Hypothalamus (tissue), 51 donors: Measurements from ENCODE around the gene ITM2B.
"Not testable (repeated sequence)": the region's sequence is repeated elsewhere in the genome, so short reads cannot be mapped to it uniquely, and the experiment has no call there.

Experiments
- DNase-seq, 51 donors: peaks; one replicate each; lab custom pipeline; 2025; lab: John Stamatoyannopoulos, UW

The ITM2B gene

DNA sequence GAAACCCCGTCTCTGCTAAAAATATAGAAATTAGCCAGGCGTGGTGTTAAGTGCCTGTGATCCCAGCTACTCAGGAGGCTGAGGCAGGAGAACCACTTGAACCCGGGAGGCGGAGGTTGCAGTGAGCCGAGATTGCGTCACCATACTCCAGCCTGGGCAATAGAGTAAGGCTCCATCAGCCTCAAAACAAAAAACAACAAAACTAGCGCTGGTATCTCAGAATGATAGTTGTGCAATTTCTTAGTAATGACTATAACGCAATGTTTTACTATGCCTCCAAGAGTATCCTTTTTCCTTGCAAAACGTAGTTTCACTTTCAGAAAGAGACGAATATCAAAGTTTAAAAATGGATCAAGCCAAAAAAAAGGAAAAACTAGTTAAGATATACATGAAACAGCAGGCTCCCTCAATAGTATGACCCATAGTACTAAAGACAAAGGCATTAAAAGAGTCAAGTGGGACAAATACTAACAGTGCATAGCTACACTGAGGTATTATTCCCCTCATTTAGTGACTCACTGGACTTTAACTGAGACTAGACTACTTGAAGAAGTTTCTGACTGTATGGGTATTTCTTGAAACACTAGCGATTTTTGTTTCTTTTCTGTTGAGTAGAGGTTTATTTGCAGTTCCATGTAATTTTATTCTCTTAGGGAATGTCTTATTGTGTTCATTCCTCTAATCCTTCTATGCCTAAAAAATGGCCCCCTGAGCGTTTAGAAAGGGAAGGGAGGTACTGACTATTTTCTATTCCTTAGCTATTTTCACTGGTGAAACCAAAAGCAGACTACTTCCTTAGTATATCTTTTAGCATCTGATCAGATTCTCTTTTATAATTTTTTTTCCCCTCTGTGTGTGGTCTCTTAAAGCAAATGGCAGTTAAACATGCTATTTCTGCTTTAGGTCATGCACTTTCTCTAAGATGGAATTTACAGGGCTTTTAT is 10.4 kb upstream of the ITM2B start:
- no peak for DNase-seq

DNA sequence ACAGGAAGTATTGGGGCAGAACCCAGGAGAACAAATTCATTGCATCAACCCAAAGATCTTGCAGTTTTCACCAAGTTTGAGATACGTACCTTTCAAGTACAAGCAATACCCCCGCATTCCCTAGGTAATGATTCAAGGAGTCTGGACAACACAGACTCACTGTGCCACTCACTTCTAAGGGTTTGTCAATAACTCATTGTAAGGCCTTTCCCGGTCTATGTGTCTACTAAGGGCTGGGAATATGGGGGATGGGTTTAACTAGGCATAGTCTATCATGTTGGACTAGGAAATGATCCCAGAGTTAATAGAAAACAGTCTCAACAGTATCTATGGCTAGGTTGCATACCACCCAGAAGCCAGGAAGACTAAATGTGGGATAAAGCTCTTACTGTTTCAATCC is 8.3 kb upstream of the ITM2B start:
- no peak for DNase-seq

DNA sequence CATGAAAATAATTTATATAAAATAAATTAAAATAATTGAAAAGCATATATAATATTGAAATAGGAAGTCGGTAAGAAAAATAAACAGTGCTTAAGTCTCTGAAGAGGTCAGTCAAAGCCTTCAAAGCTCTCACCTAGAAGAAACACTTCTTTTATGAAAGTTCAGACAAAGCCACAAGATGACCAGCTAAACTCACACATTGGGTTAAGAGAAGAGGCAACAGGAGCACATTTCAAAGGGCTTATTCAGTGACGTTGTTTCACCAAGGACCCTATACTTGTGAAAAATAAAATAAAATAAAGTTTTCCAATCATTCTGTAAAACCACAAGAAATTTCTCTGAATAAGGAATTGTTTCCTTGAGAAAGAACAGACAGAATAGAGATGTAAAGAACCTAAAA is 2.5 kb upstream of the ITM2B start:
- no peak for DNase-seq

DNA sequence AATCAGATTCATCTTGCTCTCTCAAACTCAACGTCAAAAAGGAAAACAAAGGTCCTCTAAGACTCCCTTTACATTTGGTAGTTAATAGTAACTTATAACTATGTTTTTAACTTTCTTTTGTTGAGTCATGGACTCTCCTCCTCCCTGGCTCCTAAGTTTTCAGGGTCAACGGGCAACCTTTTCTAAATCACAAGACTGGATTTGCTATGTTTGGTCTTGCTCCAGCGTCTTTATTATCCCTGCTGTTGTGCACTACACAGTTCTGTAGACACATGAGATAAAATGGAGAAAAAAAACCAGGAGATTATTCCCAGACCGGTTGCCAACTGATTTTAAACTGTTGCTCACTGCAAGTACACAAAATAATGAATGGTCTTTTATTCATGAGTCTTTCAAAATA is 1.9 kb upstream of the ITM2B start:
- no peak for DNase-seq

DNA sequence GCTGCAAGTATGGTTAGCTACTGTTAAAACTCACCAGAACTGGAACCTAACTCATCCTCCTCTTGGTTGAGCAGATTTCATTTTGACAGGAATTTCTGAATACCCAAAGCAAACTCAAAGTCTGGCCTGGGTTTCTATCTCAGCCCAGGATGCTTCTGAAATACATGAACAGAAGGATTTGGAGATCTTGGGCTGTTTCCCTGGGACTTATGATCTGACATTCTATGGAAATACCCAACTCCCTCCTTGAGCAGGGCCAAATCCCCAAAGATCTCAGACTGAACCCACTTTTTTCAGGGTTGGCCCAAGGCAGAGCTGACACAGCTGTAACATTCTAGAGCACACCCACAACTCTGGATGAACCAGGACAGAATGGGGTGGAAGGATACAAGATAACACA is 1.1 kb upstream of the ITM2B start:
- no peak for DNase-seq

DNA sequence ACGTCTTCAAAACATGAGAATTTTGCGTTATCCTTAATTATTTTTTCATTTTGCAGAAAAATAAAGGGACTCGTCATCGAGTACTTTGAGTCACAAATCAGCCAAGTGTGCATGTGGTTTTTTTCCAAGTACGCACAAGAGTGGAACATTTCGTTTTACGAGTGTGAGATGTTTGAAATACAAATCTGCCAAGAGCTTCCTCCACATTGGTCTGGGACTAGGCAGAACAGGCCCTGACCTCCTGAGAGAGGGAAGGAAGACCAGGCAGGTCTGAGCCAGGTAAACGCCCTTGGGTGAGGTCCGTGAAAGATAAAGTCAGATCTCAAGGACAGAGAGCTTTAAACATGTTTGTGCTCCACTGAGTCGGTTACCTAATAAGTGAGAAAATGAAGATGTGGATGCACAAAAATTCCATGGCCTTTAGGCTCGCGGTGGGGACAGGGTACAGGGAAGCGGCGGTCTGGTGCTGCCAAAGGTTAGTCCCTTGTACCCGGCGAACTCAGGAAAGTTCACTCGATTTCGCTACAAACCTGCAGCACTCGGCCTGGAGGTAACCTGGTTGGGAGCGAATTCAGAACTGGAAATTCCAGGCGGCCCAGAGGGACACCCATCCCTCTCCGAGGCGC is 473 bp upstream of the ITM2B start:
- peak in 2 of 51 donors; percentile 67 to 77 for DNase-seq

DNA sequence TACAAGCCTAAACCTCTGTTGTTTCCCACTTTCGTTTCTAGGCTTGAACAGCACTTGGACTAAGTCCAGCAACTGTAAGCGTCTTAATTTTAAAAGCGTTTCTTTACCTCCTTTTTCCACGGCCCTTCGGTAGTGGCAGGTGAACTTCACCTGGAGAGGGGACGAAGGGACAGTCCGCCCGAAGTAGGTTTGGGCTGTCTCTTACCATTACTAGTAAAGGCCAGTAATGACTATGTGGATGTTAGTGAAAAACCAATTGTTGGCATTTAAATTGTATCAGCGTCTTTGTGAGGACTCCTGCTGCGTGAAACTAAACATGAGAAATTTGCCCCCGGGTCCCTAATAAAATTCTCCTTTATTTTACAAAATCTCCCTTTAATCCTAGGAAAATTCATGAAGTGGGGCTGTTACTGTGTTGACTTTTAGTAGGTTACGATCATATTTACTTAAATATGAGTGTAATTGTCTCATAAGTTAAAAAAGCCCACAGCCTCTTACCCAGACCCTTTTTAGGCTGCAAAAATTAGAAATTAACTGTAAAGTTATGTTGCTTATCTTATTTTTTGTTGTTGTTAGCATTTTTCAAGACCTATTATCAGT is 983 bp downstream of the ITM2B start:
- peak in 3 of 51 donors; percentile 12 to 78 (median 32) for DNase-seq

DNA sequence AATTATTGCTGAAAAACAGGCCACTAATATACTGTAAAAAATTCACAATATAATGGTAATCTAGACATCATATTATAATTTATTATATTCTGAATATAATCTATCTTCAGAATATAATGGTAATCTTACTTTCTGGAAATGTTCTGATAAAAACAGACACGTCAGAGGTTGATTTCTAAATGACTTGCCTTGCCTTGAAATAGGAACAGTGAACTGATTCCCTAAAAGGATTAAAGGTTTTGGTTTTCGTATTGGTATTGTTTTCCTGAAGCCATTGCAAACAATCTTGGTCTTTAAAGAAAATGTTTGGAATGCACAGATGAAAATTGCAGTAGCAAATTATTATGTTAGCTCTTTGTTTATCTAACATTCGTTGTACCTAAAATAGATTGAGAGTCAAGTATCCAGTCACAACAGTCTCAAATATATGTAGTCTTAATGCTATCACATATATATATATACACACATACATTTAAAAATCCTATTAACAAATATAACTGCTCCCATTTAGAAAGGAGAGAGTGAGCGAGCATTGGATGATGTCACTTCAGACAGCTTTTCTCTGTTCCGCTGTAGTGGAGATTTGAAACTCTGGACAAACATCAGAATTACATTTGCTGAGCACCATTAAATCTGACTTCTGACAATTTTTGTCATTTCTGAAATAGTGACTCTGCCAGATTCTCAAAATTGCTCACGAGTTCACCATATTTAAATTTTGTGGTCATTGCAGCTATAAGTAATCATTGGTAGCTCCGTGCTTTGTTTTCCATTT is 1.7 kb downstream of the ITM2B start:
- DNase-seq, result peak in 2 of 51 donors; percentile 42 to 55

DNA sequence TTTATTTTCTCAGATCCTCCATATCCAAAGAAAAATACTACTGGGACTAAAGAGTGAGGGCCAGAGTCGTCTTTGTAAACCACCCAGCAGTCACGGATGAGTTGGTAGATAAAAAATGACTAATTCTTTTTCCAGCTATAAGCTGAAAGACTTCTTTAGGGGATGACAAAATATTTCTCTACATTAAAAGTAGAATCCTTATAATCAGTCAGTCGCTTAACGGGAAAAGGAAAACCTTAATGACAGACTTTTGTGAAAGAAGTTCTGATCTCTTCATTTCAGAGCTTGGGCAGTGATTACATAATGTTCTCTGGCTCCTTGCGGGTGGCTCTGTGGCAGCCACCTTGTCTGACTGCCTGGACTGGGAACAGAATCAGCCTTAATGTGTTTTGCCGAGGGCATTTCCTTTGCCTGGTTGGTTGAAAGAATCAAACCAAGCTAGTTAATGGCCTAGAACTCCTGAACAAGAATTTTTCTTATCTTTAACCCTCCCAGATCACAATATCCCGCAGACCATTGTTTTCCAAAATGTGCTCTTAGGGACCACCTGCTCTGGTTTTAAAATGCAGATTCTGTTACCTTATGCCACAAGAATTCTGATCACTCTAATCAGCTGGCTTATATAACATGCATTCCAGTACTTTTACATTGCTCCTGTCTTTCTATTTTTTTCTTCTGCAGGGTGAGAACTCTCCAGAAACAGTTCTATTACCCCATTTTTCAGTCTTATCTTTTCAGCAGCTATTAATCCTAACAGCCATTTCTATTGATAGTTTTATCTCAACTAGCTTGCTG is 2.5 kb downstream of the ITM2B start:
- peak in 28 of 51 donors; percentile 1 to 55 (median 20) for DNase-seq

DNA sequence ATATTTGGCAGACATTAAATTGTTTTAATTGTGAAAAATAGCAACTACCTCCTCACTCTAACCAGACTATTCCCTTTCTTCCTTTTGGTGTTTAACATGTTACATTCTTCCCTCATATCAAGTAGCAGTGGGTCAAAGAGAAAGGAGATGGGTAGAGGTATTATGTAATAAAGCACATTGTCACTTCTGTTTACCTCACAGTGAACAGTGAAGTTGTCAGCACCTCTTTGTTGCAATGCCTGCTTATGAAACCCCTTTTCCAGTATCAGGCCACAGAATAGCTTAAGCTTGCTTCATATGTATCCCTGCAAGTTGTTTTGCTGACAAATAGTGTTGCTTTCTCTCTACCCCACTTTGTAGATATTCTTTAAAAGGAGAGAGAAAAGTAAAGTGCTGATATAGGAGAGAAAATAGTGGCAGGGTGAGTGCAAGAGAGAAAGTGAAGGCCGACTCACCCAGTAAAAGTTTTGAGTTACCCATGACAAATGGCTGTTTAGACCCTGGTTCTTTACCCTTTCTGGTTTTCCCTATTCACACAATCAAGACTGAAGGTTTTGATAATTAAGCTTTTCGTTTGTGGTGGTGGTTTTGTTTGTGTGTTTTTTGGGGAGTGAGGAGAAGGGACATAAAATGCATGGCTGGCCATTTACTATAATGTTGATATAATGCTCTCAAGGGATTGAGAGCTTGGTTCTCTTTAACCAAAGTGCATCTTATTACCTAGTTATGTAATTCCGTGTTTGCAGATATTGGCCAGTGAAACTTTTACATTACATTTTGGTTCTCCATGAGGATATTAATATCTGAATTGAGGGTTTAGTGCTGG is 3.7 kb downstream of the ITM2B start:
- peak in 1 of 51 donors; percentile 23 for DNase-seq

DNA sequence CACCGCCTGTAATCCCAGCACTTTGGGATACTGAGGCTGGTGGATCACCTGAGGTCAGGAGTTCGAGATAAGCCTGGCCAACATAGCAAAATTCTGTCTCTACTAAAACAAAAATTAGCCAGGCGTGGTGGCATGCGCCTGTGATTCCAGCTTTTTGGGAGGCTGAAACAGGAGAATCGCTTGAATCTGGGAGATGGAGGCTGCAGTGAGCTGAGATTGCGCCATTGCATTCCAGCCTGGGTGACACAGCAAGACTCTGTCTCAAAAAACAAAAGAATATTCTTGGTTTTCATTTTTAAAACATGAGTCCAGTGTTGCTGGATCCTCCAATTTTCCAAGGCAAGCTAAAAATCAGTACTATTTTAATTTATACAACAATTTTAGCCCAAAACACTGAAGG is 6.4 kb downstream of the ITM2B start:
- DNase-seq, result not testable (repeated sequence)

DNA sequence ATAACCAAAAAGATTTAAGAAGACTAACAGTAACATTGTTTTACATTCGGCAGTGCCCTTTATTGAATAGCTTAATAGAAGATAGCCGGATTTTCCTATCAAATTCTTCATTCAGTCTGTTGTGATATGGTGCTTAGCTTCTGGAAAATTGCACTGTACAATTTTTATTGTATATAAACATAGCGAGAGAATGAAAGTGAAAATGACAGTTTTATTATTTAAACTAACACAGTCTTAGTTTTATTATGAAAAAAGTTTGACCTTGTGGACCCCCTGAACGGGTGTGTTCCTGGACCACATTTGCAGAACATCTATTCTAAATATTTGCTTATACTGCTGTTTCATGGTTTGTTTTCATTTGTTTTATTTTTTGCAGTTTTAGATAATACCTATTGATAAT is 8.6 kb downstream of the ITM2B start:
- DNase-seq, result no peak

DNA sequence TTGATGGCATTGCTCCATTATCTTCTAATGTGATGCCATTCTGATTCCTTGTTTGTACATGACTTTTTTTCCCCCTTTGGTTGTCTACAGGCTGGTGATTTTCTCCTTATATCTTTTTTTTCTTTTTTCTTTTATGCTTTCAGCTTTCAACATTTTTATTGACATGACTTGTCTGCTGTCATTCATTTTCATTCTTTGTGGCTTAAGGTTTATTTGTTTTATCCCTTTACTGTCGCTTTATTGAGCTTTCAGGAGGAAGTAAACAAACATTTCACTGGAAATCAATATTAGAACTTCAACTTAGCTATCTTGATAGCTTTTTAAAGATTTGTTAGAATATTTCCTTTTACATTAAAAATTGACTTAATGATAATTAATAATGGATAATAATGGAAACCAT is 9.7 kb downstream of the ITM2B start:
- DNase-seq, result no peak

DNA sequence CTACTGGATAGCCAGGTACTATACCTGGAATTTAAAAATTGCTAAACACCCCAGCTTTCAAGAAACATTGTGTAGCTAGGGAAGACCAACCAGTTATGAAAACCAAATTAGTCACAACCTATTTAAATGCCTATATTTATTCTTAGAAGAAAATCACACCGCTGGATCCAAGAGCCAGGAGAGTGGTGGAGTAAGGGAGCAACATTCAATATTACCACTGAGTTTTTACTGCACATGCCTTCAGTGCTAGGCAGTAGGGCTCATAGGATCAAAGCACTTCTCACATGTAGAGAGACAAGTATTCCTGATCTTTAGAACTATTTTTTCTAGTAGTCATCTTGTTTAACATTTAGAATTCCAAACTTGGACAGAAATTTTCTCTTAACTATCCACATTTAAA is 11.2 kb downstream of the ITM2B start:
- DNase-seq, result no peak

DNA sequence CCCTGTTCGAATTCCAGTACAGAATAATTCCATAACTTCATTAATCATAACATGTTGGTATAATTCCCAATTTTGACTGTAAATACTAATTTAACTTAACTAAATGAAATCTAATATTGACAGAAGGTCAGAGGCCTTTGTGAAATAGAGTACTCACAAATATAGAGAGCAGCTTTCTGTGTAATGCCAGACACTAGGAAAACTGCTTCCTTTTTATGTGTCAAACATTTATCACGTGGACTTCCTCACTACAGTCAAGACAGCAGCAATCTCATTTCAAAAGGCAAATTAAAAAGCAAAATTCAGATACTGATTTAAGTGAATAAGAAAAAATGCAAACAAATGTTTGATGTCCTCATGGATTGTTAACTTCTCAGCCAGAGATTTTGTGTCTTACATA is 13.1 kb downstream of the ITM2B start:
- DNase-seq, result no peak

DNA sequence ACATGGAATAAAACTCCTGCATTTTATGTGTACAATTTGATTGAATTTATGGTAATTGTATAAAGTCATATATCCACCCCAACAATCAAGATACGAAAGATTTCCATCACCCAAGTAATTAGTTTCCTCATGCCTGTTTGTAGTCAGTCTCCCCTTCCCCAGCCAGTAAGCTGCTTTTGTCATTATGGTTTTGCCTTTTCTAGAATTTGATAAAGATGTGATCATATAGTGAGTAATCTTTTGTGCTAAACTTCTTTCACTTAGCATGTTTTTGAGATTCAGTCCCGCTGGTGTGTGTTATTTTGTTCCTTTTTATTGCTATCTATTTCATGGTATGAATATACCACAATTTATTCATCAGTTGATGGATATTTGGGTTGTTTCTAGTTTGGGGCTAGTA is 16.0 kb downstream of the ITM2B start:
- DNase-seq, result no peak

DNA sequence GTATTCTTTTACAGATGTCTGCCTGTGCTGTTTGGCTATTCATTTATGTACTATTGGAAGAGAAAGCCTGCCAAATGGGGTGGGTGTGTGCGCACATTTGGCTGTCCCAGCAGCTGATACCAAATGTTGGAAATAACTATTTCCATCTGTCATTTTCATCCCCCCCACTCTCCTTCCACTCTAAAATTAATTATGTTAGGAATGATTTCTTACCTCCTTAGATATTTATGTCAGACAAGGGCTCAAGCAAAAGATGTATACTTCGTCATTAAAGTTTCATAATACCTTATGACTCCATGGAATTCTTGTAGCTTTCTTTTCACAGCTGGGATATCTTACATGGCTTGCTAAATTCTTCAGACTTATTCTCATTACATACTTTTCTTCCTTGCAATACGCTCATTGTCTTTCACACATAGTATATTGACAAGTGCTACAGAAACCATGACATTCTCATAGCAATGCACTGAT is 18.6 kb downstream of the ITM2B start:
- DNase-seq, result no peak

DNA sequence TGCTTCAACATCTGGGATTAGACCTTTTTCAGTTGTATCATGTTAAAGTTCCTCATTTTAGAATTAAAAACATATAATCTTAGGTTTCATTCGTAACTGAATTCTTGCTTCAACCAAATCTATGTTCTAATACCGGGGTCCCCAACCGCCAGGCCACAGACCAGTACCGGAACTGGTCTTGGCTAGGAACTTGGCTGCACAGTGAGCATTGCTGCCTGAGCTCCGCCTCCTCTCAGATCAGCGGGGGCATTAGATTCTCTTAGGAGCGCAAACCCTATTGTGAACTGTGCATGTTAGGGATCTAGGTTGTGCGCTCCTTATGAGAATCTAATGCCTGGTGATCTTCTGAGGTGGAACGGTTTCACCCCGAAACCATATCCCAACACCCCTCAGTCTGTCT is 19.2 kb downstream of the ITM2B start:
- no peak for DNase-seq

DNA sequence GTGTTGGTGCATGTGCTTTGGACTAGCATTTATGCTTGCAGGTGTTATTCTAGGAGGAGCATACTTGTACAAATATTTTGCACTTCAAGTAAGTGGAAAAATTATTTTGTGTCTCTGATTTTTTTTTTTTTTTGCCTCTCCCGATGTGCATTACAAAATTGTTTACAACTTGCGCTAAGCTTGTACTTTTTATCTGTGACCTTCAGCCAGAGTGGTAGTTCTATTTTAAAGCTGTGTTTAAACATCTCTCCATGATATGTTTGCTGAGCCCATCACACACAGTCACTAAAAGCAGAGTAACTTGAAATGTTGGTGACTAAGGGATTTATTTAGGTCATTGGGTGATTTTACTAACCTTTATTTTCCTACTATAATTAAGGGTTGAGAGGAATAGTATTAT is 20.8 kb downstream of the ITM2B start:
- DNase-seq, result no peak
